K562 (cell line): ENCODE data around the gene RCN2. TPM values are rescaled to one million over a fixed set of nuclear protein-coding genes. Genes with fewer than 3 reads are reported as not detected.

Experiments
- CBFA2T2 ChIP-seq: fragments of 450-650 bp; conservative IDR thresholded peaks from 2 replicates; pipeline ENCODE4 v1.6.1; 2017; ENCODE audit warnings: mild to moderate bottlenecking
- DACH1 ChIP-seq: fragments of 450-650 bp; IDR thresholded peaks from 2 replicates; pipeline ENCODE4 v1.6.1; 2018; ENCODE audit not compliant: partially characterized antibody
- EGR1 ChIP-seq: fragments of 450-650 bp; conservative IDR thresholded peaks from 2 replicates; pipeline ENCODE4 v1.6.1; 2017; ENCODE audit warnings: mild to moderate bottlenecking
- ELF2 ChIP-seq: fragments of 250-450 bp; sonication (Bioruptor Pico); IDR thresholded peaks from 2 replicates; pipeline ENCODE4 v1.5.0; 2021; ENCODE audit warnings: mild to moderate bottlenecking
- ETS1 ChIP-seq: conservative IDR thresholded peaks from 2 replicates; pipeline ENCODE4 v1.6.1; 2011; ENCODE audit warnings: low read depth, mild to moderate bottlenecking, low read length; ENCODE audit not compliant: control insufficient read depth
- HDAC2 ChIP-seq: fragments of 450-650 bp; IDR thresholded peaks from 2 replicates; pipeline ENCODE4 v1.6.1; 2016; ENCODE audit warnings: mild to moderate bottlenecking
- KDM5B ChIP-seq: fragments of 200-600 bp; sonication (generic); IDR thresholded peaks from 2 replicates; pipeline ENCODE4 v1.6.1; 2012; ENCODE audit warnings: low read depth, mild to moderate bottlenecking, moderate library complexity, low read length, control low read depth, inconsistent platforms; ENCODE audit not compliant: insufficient replicate concordance
- LEF1 ChIP-seq: fragments of 450-650 bp; IDR thresholded peaks from 2 replicates; pipeline ENCODE4 v1.6.1; 2016; ENCODE audit warnings: mild to moderate bottlenecking
- POLR3A ChIP-seq: IDR thresholded peaks from 2 replicates; pipeline ENCODE4 v1.6.1; 2011; ENCODE audit warnings: borderline replicate concordance, mild to moderate bottlenecking, moderate library complexity; ENCODE audit not compliant: insufficient read length, insufficient read depth; ENCODE audit errors: extremely low read depth
- POU5F1 ChIP-seq: fragments of 150-350 bp; IDR thresholded peaks from 2 replicates; pipeline ENCODE4 v1.6.1; 2014; ENCODE audit warnings: borderline replicate concordance, low read length, low read depth, mild to moderate bottlenecking; ENCODE audit not compliant: partially characterized antibody
- RBFOX2 ChIP-seq: fragments of 200-400 bp; formaldehyde crosslinking; IDR thresholded peaks from 2 replicates; pipeline ENCODE4 v1.6.1; 2017; ENCODE audit warnings: low read depth, mild to moderate bottlenecking, low read length, moderate library complexity
- SMAD4 ChIP-seq: fragments of 250-450 bp; sonication (Bioruptor Pico); conservative IDR thresholded peaks from 2 replicates; pipeline ENCODE4 v1.8.0; 2021; ENCODE audit warnings: inconsistent platforms, mild to moderate bottlenecking, moderate library complexity
- SP2 ChIP-seq: IDR thresholded peaks from 2 replicates; pipeline ENCODE4 v1.6.1; 2011; ENCODE audit warnings: mild to moderate bottlenecking, low read depth, low read length, moderate library complexity; ENCODE audit not compliant: poor library complexity, severe bottlenecking; ENCODE audit errors: extremely low read depth
- USF2 ChIP-seq: sonication (generic); formaldehyde crosslinking; IDR thresholded peaks from 2 replicates; pipeline ENCODE4 v1.5.0; 2020; ENCODE audit warnings: missing genetic modification reagents
- ZMIZ1 ChIP-seq, 2 experiments: fragments of 150-350 bp in 1 of 2; IDR thresholded peaks; 2 replicates each; pipeline ENCODE4 v1.6.1; 2012 to 2016; ENCODE audit warnings: low read depth in 2 of 2, low read length in 2 of 2, mild to moderate bottlenecking in 1 of 2, moderate library complexity in 1 of 2
- ZNF239 ChIP-seq: fragments of 250-450 bp; sonication (Bioruptor Pico); IDR thresholded peaks from 2 replicates; pipeline ENCODE4 v1.4.0; 2020; ENCODE audit warnings: mild to moderate bottlenecking
- ZNF324 ChIP-seq: fragments of 250-450 bp; sonication (Bioruptor Pico); IDR thresholded peaks from 2 replicates; pipeline ENCODE4 v1.4.0; 2020; ENCODE audit warnings: mild to moderate bottlenecking
- ZNF444 ChIP-seq: fragments of 250-450 bp; sonication (Bioruptor Pico); IDR thresholded peaks from 2 replicates; pipeline ENCODE4 v1.4.0; 2020; ENCODE audit warnings: mild to moderate bottlenecking, moderate library complexity
- ZNF639 ChIP-seq, 2 experiments: fragments of 200-800 bp in 1 of 2; sonication (Bioruptor generic) in 1 of 2; sonication (generic) in 1 of 2; formaldehyde crosslinking in 1 of 2; IDR thresholded peaks in 1 of 2; conservative IDR thresholded peaks in 1 of 2; 2 replicates each; pipeline versions ENCODE4 v1.5.0 to v1.6.1; 2016 to 2020; ENCODE audit warnings: missing compliant biosample characterization in 1 of 2, missing genetic modification characterization in 1 of 2, missing genetic modification reagents in 1 of 2
- polyA plus RNA-seq, 8 experiments: library from polyadenylated mRNA; depleted of rRNA in 4 of 8; stranded (reverse) in 5 of 8; unstranded in 3 of 8; fragments of >200 nt; fragmentation: Nextera tagmentation in 2 of 8; fragmentation: Illumina TruSeq in 1 of 8; extraction: Ambion mirVana in 2 of 8; extraction: Trizol in 1 of 8; gene quantifications; 2 replicates each; pipeline versions ENCODE4 v1.2.1 to v1.2.3, GENCODE V29; 2011 to 2014; ENCODE audit warnings: inconsistent platforms in 1 of 8, missing spikeins in 1 of 8
- total RNA-seq, 7 experiments: library from RNA; depleted of rRNA in 6 of 7; stranded (reverse); fragments of >200 nt in 6 of 7; fragmentation: Illumina TruSeq in 2 of 7; extraction: Trizol in 2 of 7; gene quantifications; 2 replicates each; pipeline versions ENCODE4 v1.2.1 to v1.2.3, GENCODE V29; 2011 to 2021; ENCODE audit warnings: low replicate concordance in 1 of 7

The RCN2 gene
- total and polyA plus RNA-seq, 9 of the 15 experiments (the other 6 are each of a cell fraction or from before 2014, with no cell fraction given): 20.9 to 63.6 (median 52.8) TPM

GRCh38 chr15:76905013-76905839 lies 26.3 kb upstream of the RCN2 start, which contains the start of gene SCAPER (continued):
- TF ChIP-seq ETS1 (peak; percentile 27; the same call in 1 of the 2 replicates), ZNF239 (CRISPR knock-in tag) (no peak), ZNF639 (CRISPR knock-in tag; conservative IDR thresholded peaks at IDR 0.05 in 1 of 2, IDR thresholded peaks at IDR 0.05 in 1 of 2) (peak in 1 of 2 experiments; percentile 59; a peak in 1 of 4 replicates), DACH1 (no peak), ZNF444 (CRISPR knock-in tag) (no peak), SP2 (no peak), POLR3A (no peak), EGR1 (no peak), ZNF324 (CRISPR knock-in tag) (no peak), HDAC2 (peak; percentile 89), KDM5B (peak; percentile 66), ELF2 (CRISPR knock-in tag) (no peak), POU5F1 (peak; percentile 9), ZMIZ1 (IDR thresholded peaks at IDR 0.05; ENCODE audit: low read depth in 2 of 2, low read length in 2 of 2) (no peak), LEF1 (no peak), RBFOX2 (peak; percentile 72), CBFA2T2 (peak; percentile 78), SMAD4 (CRISPR knock-in tag) (0 out of 2 replicates have a peak, but pooled peaks have one; percentile 58), USF2 (CRISPR knock-in tag) (peak; percentile 98)
